Activated naive CD8-positive, alpha-beta T cell (primary cell): ENCODE measurements around the gene CLIC5.

Source experiments
- H3K27ac Mint-ChIP-seq: one replicate; pipeline ENCODE4 v1.8.0; 2021; ENCODE audit warnings: mixed read lengths
- H3K27me3 Mint-ChIP-seq: one replicate; pipeline ENCODE4 v1.8.0; 2021; ENCODE audit warnings: mixed read lengths
- H3K36me3 Mint-ChIP-seq: one replicate; pipeline ENCODE4 v1.8.0; 2021; ENCODE audit warnings: mixed read lengths
- H3K4me1 Mint-ChIP-seq: one replicate; pipeline ENCODE4 v1.8.0; 2021; ENCODE audit warnings: low read depth, mixed read lengths
- H3K4me3 Mint-ChIP-seq: one replicate; pipeline ENCODE4 v1.8.0; 2021; ENCODE audit warnings: mild to moderate bottlenecking, mixed read lengths
- H3K9me3 Mint-ChIP-seq: one replicate; pipeline ENCODE4 v1.8.0; 2021; ENCODE audit warnings: low read depth, mixed read lengths

The CLIC5 gene

GRCh38 chr6:45836438-45836824 lies 179.2 kb downstream of the CLIC5 start:
- no peaks in the 10 kb centered on the region for H3K9me3 Mint-ChIP-seq
- H3K27me3 Mint-ChIP-seq, result no peaks in the 10 kb centered on the region
- H3K36me3 Mint-ChIP-seq, result no peaks in the 10 kb centered on the region
- H3K27ac Mint-ChIP-seq, result no peak overlapping the region
- H3K4me3 Mint-ChIP-seq, result no peak overlapping the region
- H3K4me1 Mint-ChIP-seq, result peaks cover 23% of the 10 kb centered on the region

- H3K4me1 Mint-ChIP-seq, result peaks cover 29% of the 10 kb centered on the region
- H3K9me3 Mint-ChIP-seq, result no peaks in the 10 kb centered on the region
- H3K4me3 Mint-ChIP-seq, result no peak overlapping the region
- no peak overlapping the region for H3K27ac Mint-ChIP-seq
- H3K36me3 Mint-ChIP-seq, result no peaks in the 10 kb centered on the region
- no peaks in the 10 kb centered on the region for H3K27me3 Mint-ChIP-seq
These were observed 179.8 kb downstream of the CLIC5 start for GRCh38 chr6:45835721-45836437.

GRCh38 chr6:45832063-45832462 lies 183.6 kb downstream of the CLIC5 start:
- Mint-ChIP-seq H3K4me1 (peaks cover 22% of the 10 kb centered on the region), H3K9me3 (no peaks in the 10 kb centered on the region), H3K27ac (no peak overlapping the region)

More at GRCh38 chr6:45832063-45832462, 183.6 kb downstream of the CLIC5 start:
- no peaks in the 10 kb centered on the region for H3K36me3 Mint-ChIP-seq
- H3K4me3 Mint-ChIP-seq, result no peak overlapping the region
- H3K27me3 Mint-ChIP-seq, result no peaks in the 10 kb centered on the region
